Measurements from ENCODE around the gene DNA2. TPM values are rescaled to one million over a fixed set of nuclear protein-coding genes. Genes with fewer than 3 reads are reported as not detected.

The DNA2 gene
- total RNA-seq, 1 donor from 2014 or later, result 17.0 TPM

- no peak for TF ChIP-seq CTCF (conservative IDR thresholded peaks at IDR 0.05; ENCODE audit: low read depth, low read length)
- no peak overlapping the region for H3K4me3 ChIP-seq (ENCODE audit: low read depth, low read length)
- DNase-seq (ENCODE audit: low read depth), result no peak
Measured at GRCh38 chr10:68501691-68502090, 29.9 kb upstream of the DNA2 start.

GRCh38 chr10:68499544-68499943 lies 27.8 kb upstream of the DNA2 start:
- no peak for DNase-seq (ENCODE audit: low read depth)
- H3K4me3 ChIP-seq (ENCODE audit: low read depth, low read length), result no peak overlapping the region
- TF ChIP-seq CTCF (conservative IDR thresholded peaks at IDR 0.05; ENCODE audit: low read depth, low read length), result no peak

- H3K4me3 ChIP-seq (ENCODE audit: low read depth, low read length), result no peak overlapping the region
- no peak for TF ChIP-seq CTCF (conservative IDR thresholded peaks at IDR 0.05; ENCODE audit: low read depth, low read length)
- no peak for DNase-seq (ENCODE audit: low read depth)
Measured at GRCh38 chr10:68496072-68496471, 24.3 kb upstream of the DNA2 start.

- TF ChIP-seq CTCF (conservative IDR thresholded peaks at IDR 0.05; ENCODE audit: low read depth, low read length), result no peak
- H3K4me3 ChIP-seq (ENCODE audit: low read depth, low read length), result no peak overlapping the region
- DNase-seq (ENCODE audit: low read depth), result no peak
Measured at GRCh38 chr10:68492118-68492517, 20.3 kb upstream of the DNA2 start.

GRCh38 chr10:68489919-68490318 lies 18.1 kb upstream of the DNA2 start:
- TF ChIP-seq CTCF (conservative IDR thresholded peaks at IDR 0.05; ENCODE audit: low read depth, low read length), result no peak
- H3K4me3 ChIP-seq (ENCODE audit: low read depth, low read length), result no peak overlapping the region
- no peak for DNase-seq (ENCODE audit: low read depth)

GRCh38 chr10:68474021-68474420 lies 2.2 kb upstream of the DNA2 start:
- TF ChIP-seq CTCF (conservative IDR thresholded peaks at IDR 0.05; ENCODE audit: low read depth, low read length), result no peak
- DNase-seq (ENCODE audit: low read depth), result no peak

GRCh38 chr10:68471063-68471585 lies 649 bp downstream of the DNA2 start:
- TF ChIP-seq CTCF (conservative IDR thresholded peaks at IDR 0.05; ENCODE audit: low read depth, low read length), result no peak
- no peak for DNase-seq (ENCODE audit: low read depth)
- H3K4me3 ChIP-seq (ENCODE audit: low read depth, low read length), result peak overlapping the region; percentile 76

More at GRCh38 chr10:68474021-68474420, 2.2 kb upstream of the DNA2 start:
- no peak overlapping the region for H3K4me3 ChIP-seq (ENCODE audit: low read depth, low read length)

Measured in epithelial cell of proximal tubule (primary cell).